HCT116 (cell line): Measurements from ENCODE around the gene SLC25A21.

ENCODE experiments used
- POLR2AphosphoS5 ChIP-seq: IDR thresholded peaks from 2 replicates; pipeline ENCODE4 v1.6.1; 2011; ENCODE audit warnings: mild to moderate bottlenecking, low read depth, low read length, moderate library complexity
- TF ChIP-seq, protein P1 (sequence below): IDR thresholded peaks from 2 replicates; pipeline ENCODE4 v1.6.1; 2012
- TF ChIP-seq, protein P2 (sequence below), 3 experiments: fragments of 200-600 bp in 1 of 3; sonication (generic) in 1 of 3; IDR thresholded peaks in 2 of 3; conservative IDR thresholded peaks in 1 of 3; 2 replicates each; pipeline ENCODE4 v1.5.1; 2012 to 2017; ENCODE audit warnings: low read depth in 2 of 3, low read length in 2 of 3, antibody characterized with exemption in 1 of 3, borderline replicate concordance in 1 of 3, control low read depth in 1 of 3, mild to moderate bottlenecking in 1 of 3, mixed read lengths in 1 of 3, mixed run types in 1 of 3, moderate library complexity in 1 of 3; ENCODE audit not compliant: insufficient read depth in 1 of 3

DNA sequence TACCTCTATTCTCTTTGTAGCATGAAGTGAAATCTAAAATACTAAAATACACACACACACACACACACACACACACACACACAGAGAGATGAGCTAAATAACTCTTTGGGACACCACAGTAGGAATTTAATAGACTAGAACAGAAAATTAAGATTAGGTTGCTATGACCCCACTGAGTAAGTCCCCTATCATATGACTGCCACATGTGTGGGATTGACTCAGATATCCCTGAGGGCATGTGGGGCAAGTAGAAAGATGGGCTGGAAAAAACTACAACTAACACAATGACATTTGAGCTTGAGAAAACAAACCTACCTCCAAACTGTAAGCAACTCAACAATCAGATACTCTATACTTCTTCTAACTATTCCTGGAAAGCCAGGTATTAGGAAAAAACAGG, 27.0 kb downstream of the SLC25A21 start:
- TF ChIP-seq, protein P1, sequence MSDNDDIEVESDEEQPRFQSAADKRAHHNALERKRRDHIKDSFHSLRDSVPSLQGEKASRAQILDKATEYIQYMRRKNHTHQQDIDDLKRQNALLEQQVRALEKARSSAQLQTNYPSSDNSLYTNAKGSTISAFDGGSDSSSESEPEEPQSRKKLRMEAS: no peak
- TF ChIP-seq, protein P2, sequence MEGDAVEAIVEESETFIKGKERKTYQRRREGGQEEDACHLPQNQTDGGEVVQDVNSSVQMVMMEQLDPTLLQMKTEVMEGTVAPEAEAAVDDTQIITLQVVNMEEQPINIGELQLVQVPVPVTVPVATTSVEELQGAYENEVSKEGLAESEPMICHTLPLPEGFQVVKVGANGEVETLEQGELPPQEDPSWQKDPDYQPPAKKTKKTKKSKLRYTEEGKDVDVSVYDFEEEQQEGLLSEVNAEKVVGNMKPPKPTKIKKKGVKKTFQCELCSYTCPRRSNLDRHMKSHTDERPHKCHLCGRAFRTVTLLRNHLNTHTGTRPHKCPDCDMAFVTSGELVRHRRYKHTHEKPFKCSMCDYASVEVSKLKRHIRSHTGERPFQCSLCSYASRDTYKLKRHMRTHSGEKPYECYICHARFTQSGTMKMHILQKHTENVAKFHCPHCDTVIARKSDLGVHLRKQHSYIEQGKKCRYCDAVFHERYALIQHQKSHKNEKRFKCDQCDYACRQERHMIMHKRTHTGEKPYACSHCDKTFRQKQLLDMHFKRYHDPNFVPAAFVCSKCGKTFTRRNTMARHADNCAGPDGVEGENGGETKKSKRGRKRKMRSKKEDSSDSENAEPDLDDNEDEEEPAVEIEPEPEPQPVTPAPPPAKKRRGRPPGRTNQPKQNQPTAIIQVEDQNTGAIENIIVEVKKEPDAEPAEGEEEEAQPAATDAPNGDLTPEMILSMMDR (IDR thresholded peaks at IDR 0.05 in 2 of 3, conservative IDR thresholded peaks at IDR 0.05 in 1 of 3; ENCODE audit: borderline replicate concordance in 1 of 3, insufficient read depth in 1 of 3, low read depth in 2 of 3, low read length in 2 of 3): no peak
- no peak for TF ChIP-seq POLR2AphosphoS5
